B cell (primary cell): ENCODE measurements around the gene C5orf15. TPM values are rescaled to one million over a fixed set of nuclear protein-coding genes. Genes with fewer than 3 reads are reported as not detected.
A peak's percentile ranks its signal among the peaks of the same experiment; 100 is the strongest.

Source experiments
- ATAC-seq: fragments of 200-7000 bp; cut with Tn5 transposase; one replicate; pipeline ENCODE4 v1.10.0; 2021; ENCODE audit warnings: low read depth, mild to moderate bottlenecking, moderate number of reproducible peaks, moderate library complexity
- CTCF ChIA-PET: fragments of 350-600 bp; sonication (Branson Sonifier 250); formaldehyde crosslinking; loops from one replicate; lab custom pipeline; 2021; ENCODE audit warnings: antibody characterized with exemption, inconsistent platforms; lab: Charles Lee
- POLR2A ChIA-PET: fragments of 350-600 bp; sonication (Branson Sonifier 250); formaldehyde crosslinking; loops from one replicate; lab custom pipeline; 2021; ENCODE audit warnings: antibody characterized with exemption; lab: Charles Lee
- DNase-seq: peaks from one replicate; pipeline ENCODE4 v3.0.0; 2013
- H2AFZ ChIP-seq: 2 replicates; pipeline ENCODE4 v1.6.1; 2012; ENCODE audit warnings: mild to moderate bottlenecking, low read depth, low read length; ENCODE audit not compliant: insufficient read depth, poor library complexity, severe bottlenecking
- H3K27ac ChIP-seq, 2 donors: 1 replicate in 1 of 2; 2 replicates in 1 of 2; pipeline ENCODE4 v1.5.1; 2012 to 2013; ENCODE audit warnings: low read length in 2 of 2, mild to moderate bottlenecking in 2 of 2, moderate library complexity in 1 of 2
- H3K27me3 ChIP-seq, 4 experiments: fragments of 200-600 bp in 1 of 4; sonication (generic) in 1 of 4; replicated peaks in 1 of 4; 1 replicate in 2 of 4; 2 replicates in 2 of 4; pipeline versions ENCODE4 v1.6.1 to v1.7.0; 2013 to 2016; ENCODE audit warnings: low read length in 3 of 4, mild to moderate bottlenecking in 2 of 4, mixed read lengths in 1 of 4, moderate library complexity in 1 of 4; ENCODE audit not compliant: insufficient read depth in 4 of 4, control insufficient read depth in 3 of 4; ENCODE audit errors: control extremely low read depth in 1 of 4
- H3K36me3 ChIP-seq, 2 experiments: replicated peaks in 1 of 2; 1 replicate in 1 of 2; 2 replicates in 1 of 2; pipeline versions ENCODE4 v1.6.1 to v1.7.1; 2013; ENCODE audit warnings: low read length in 1 of 2; ENCODE audit not compliant: insufficient read depth in 2 of 2, control insufficient read depth in 1 of 2; ENCODE audit errors: control extremely low read depth in 1 of 2, extremely low read depth in 1 of 2
- H3K4me1 ChIP-seq, 2 donors: fragments of 200-600 bp in 1 of 2; sonication (generic) in 1 of 2; 1 replicate in 1 of 2; 2 replicates in 1 of 2; pipeline versions ENCODE4 v1.5.1 to v1.6.1; 2013 to 2017; ENCODE audit warnings: low read length in 2 of 2; ENCODE audit not compliant: control insufficient read depth in 2 of 2, insufficient read depth in 2 of 2
- H3K4me2 ChIP-seq: replicated peaks from 2 replicates; pipeline ENCODE3; 2012; ENCODE audit warnings: mild to moderate bottlenecking, low read depth, low read length; ENCODE audit not compliant: poor library complexity, severe bottlenecking
- H3K4me3 ChIP-seq, 5 experiments: fragments of 200-600 bp in 1 of 5; sonication (generic) in 1 of 5; 1 replicate in 3 of 5; 2 replicates in 2 of 5; pipeline versions ENCODE4 v1.5.1 to v1.7.0; 2011 to 2016; ENCODE audit warnings: low read length in 4 of 5, mild to moderate bottlenecking in 4 of 5, low read depth in 2 of 5, control low read depth in 1 of 5, moderate library complexity in 1 of 5; ENCODE audit not compliant: insufficient read depth in 1 of 5; ENCODE audit errors: control extremely low read depth in 1 of 5, extremely low read depth in 1 of 5
- H3K79me2 ChIP-seq: fragments of 200-600 bp; sonication (generic); one replicate; pipeline ENCODE4 v1.6.0; 2016; ENCODE audit warnings: low read length; ENCODE audit not compliant: control insufficient read depth, insufficient read depth
- H3K9ac ChIP-seq: fragments of 200-600 bp; sonication (generic); 2 replicates; pipeline ENCODE4 v1.6.1; 2017; ENCODE audit warnings: mild to moderate bottlenecking, low read length, moderate library complexity
- H3K9me3 ChIP-seq, 3 donors: one replicate each; pipeline versions ENCODE4 v1.6.1 to v1.7.1; 2013; ENCODE audit warnings: low read length in 2 of 3; ENCODE audit not compliant: control insufficient read depth in 2 of 3, insufficient read depth in 1 of 3; ENCODE audit errors: control extremely low read depth in 1 of 3
- H4K20me1 ChIP-seq: 2 replicates; pipeline ENCODE4 v1.6.0; 2012; ENCODE audit warnings: mild to moderate bottlenecking, low read length; ENCODE audit not compliant: insufficient read depth, control insufficient read depth, poor library complexity, severe bottlenecking
- H3K27ac Mint-ChIP-seq: one replicate; pipeline ENCODE4 v1.8.0; 2021; ENCODE audit warnings: mixed read lengths
- H3K27me3 Mint-ChIP-seq: one replicate; pipeline ENCODE4 v1.8.0; 2021; ENCODE audit warnings: mixed read lengths
- H3K4me1 Mint-ChIP-seq: one replicate; pipeline ENCODE4 v1.8.0; 2021; ENCODE audit warnings: mixed read lengths
- H3K4me3 Mint-ChIP-seq: one replicate; pipeline ENCODE4 v1.8.0; 2021; ENCODE audit warnings: mixed read lengths
- H3K9me3 Mint-ChIP-seq: one replicate; pipeline ENCODE4 v1.8.0; 2022; ENCODE audit warnings: mixed read lengths; ENCODE audit not compliant: insufficient read depth
- CTCF ChIP-seq: fragments of 200-600 bp; IDR thresholded peaks from one replicate; pipeline ENCODE4 v1.8.0; 2022; ENCODE audit warnings: antibody characterized with exemption, mild to moderate bottlenecking
- EZH2 ChIP-seq: IDR thresholded peaks from 2 replicates; pipeline ENCODE4 v1.6.1; 2012; ENCODE audit warnings: borderline replicate concordance, low read depth, mild to moderate bottlenecking, moderate library complexity, low read length; ENCODE audit not compliant: insufficient read depth, poor library complexity, severe bottlenecking
- WGBS: methylation state at CpG from one replicate; pipeline ENCODE4 v1.1.5; 2013; ENCODE audit warnings: missing lambda C conversion rate; ENCODE audit not compliant: insufficient coverage; 5-methylcytosine and 5-hydroxymethylcytosine counted together
- intact Hi-C: fragments of 100-400 bp; cut with micrococcal nuclease; formaldehyde crosslinking; loops from one replicate; pipeline ENCODE4 v1.10.0; 2022
- polyA plus RNA-seq: library from polyadenylated mRNA; depleted of rRNA; stranded (reverse); fragments of >200 nt; gene quantifications from 2 replicates; pipeline ENCODE4 v1.2.3, GENCODE V29; 2012
- total RNA-seq, 2 donors: library from RNA; stranded (reverse); fragments of 120-200 nt in 1 of 2; gene quantifications; 1 replicate in 1 of 2; 2 replicates in 1 of 2; pipeline versions ENCODE4 v1.2.3 to v1.2.4, GENCODE V29; 2013 to 2022

C5orf15 gene
- total and polyA plus RNA-seq, 2 donors (not counting 1 experiment from before 2014, with no cell fraction given), result 22.7 to 28.2 TPM

GRCh38 chr5:133942614-133943474 is 25.6 kb downstream of the C5orf15 start:
- ChIA-PET POLR2A (no interaction called here), CTCF (interaction anchor here (1.1 to 5.1 kb wide), 12 partner anchors 8 to 832 kb away, joined by 3 to 87 read pairs (median 12); no protein-coding TSS in a partner anchor)
- no peaks in the 10 kb centered on the region for H4K20me1 ChIP-seq
- H3K27me3 ChIP-seq, result no peaks in the 10 kb centered on the region
- Mint-ChIP-seq H3K4me3 (no peak overlapping the region), H3K27me3 (no peaks in the 10 kb centered on the region), H3K27ac (no peak overlapping the region), H3K9me3 (no peaks in the 10 kb centered on the region), H3K4me1 (peaks cover 52% of the 10 kb centered on the region)
- H2AFZ ChIP-seq, result no peak overlapping the region
- intact Hi-C loops, result no loop called here
- no peak overlapping the region for H3K9ac ChIP-seq
- no peak overlapping the region for H3K4me3 ChIP-seq
- H3K4me1 ChIP-seq, result peaks cover 48 to 64% of the 10 kb centered on the region in 2 donors
- no peak for TF ChIP-seq CTCF
- WGBS, result 93% methylated on average over 11 of the region's 11 CpGs
- H3K27ac ChIP-seq, result no peak overlapping the region
- H3K4me2 ChIP-seq, result no peak overlapping the region
- H3K79me2 ChIP-seq, result no peaks in the 10 kb centered on the region
- no peaks in the 10 kb centered on the region for H3K36me3 ChIP-seq
- DNase-seq (no peak), ATAC-seq (no peak)
- peaks cover 0 to 6% (median 0%) of the 10 kb centered on the region in 3 donors for H3K9me3 ChIP-seq

DNA sequence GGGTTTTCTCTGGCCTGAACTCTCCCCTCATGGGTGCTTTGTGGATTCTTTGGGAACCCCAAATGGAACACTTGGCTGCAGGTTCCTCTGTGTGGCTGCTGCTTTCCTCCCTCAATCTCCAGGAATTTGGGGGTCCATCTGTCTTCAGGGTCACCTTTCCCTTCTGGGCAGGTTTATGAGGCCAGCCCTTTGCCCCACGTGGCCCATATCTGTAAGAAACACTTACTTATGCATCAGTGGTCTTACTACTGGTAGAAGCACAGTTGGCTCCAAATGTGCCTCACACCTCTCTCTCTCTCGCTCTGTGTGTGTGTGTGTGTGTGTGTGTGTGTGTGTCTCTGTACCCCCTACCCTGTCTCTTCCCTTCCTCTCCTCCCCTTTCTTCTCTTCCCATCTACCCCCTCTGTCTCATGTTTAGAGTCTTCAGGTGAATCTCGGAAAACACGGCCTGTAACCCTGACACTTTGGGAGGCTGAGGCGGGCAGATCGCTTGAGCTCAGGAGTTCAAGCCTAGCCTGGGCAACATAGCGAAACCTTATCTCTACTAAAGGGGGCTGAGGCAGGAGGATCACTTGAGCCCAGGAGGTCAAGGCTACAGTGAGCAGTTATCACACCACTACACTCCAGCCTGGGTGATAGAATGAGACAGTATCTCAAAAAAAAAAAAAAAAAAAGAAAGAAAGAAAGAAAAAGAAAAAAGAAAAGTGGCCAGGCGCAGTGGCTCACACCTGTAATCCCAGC is 26.8 kb downstream of the C5orf15 start:
- peaks cover 3% of the 10 kb centered on the region for H3K9me3 Mint-ChIP-seq
- H3K4me2 ChIP-seq, result peak overlapping the region; percentile 15
- 100% methylated on average over 3 of the region's 8 CpGs for WGBS
- peak overlapping the region; percentile 41 for H2AFZ ChIP-seq
- no peaks in the 10 kb centered on the region for H3K27me3 ChIP-seq
- no peaks in the 10 kb centered on the region for H3K36me3 ChIP-seq
- DNase-seq (no peak), ATAC-seq (no peak)
- intact Hi-C loops, result no loop called here
- CTCF ChIA-PET, result interaction anchor here (2.5 to 4.9 kb wide), 3 partner anchors 389 to 831 kb away, joined by 7 to 87 read pairs (median 10); no protein-coding TSS in a partner anchor
- H3K4me1 Mint-ChIP-seq, result peaks cover 63% of the 10 kb centered on the region
- peaks cover 0 to 10% (median 0%) of the 10 kb centered on the region in 3 donors for H3K9me3 ChIP-seq
- H3K79me2 ChIP-seq, result no peaks in the 10 kb centered on the region
- peak overlapping the region; percentile 20 to 23 for H3K27ac ChIP-seq
- POLR2A ChIA-PET, result interaction anchor here (0.7 kb wide), 1 partner anchor 12 kb away, joined by 4 read pairs; no protein-coding TSS in a partner anchor
- H4K20me1 ChIP-seq, result no peaks in the 10 kb centered on the region
- TF ChIP-seq EZH2 (no peak), CTCF (no peak)
- H3K4me1 ChIP-seq, result peaks cover 60 to 76% of the 10 kb centered on the region in 2 donors
- peak overlapping the region; percentile 78 for H3K27ac Mint-ChIP-seq
- H3K27me3 Mint-ChIP-seq, result no peaks in the 10 kb centered on the region
- peak overlapping the region; percentile 13 for H3K4me3 Mint-ChIP-seq
- no peak overlapping the region for H3K9ac ChIP-seq
- H3K4me3 ChIP-seq, result no peak overlapping the region
